CD14-positive monocyte (primary cell): ENCODE data around the gene HK2. TPM values are rescaled to one million over a fixed set of nuclear protein-coding genes. Genes with fewer than 3 reads are reported as not detected.

Experiments used
- DNase-seq, 3 donors: peaks; one replicate each; pipeline ENCODE4 v3.0.0-alpha.2; 2011 to 2022
- H2AFZ ChIP-seq: 2 replicates; pipeline ENCODE4 v1.6.0; 2012; ENCODE audit warnings: mild to moderate bottlenecking, low read depth, low read length, inconsistent platforms; ENCODE audit not compliant: insufficient read depth, poor library complexity, severe bottlenecking
- H3K27ac ChIP-seq, 2 donors: 1 replicate in 1 of 2; 2 replicates in 1 of 2; pipeline ENCODE4 v1.5.1; 2012 to 2013; ENCODE audit warnings: low read length in 2 of 2, control low read depth in 1 of 2, inconsistent platforms in 1 of 2, low read depth in 1 of 2, mild to moderate bottlenecking in 1 of 2
- H3K27me3 ChIP-seq, 2 donors: one replicate each; pipeline versions ENCODE4 v1.6.0 to v1.6.1; 2011 to 2013; ENCODE audit warnings: low read length in 2 of 2; ENCODE audit not compliant: control insufficient read depth in 2 of 2, insufficient read depth in 2 of 2
- H3K36me3 ChIP-seq, 2 donors: replicated peaks in 1 of 2; 1 replicate in 1 of 2; 2 replicates in 1 of 2; pipeline versions ENCODE4 v1.5.1 to v1.6.1; 2012 to 2013; ENCODE audit warnings: low read length in 2 of 2, control low read depth in 1 of 2, inconsistent platforms in 1 of 2, mild to moderate bottlenecking in 1 of 2; ENCODE audit not compliant: insufficient read depth in 2 of 2, control insufficient read depth in 1 of 2
- H3K4me1 ChIP-seq, 2 donors: 1 replicate in 1 of 2; 2 replicates in 1 of 2; pipeline versions ENCODE4 v1.5.1 to v1.6.1; 2012 to 2013; ENCODE audit warnings: low read length in 2 of 2, control low read depth in 1 of 2, inconsistent platforms in 1 of 2, mild to moderate bottlenecking in 1 of 2, moderate library complexity in 1 of 2; ENCODE audit not compliant: insufficient read depth in 2 of 2, control insufficient read depth in 1 of 2
- H3K4me2 ChIP-seq: replicated peaks from 2 replicates; pipeline ENCODE3; 2012; ENCODE audit warnings: low read length, moderate library complexity, mild to moderate bottlenecking; ENCODE audit not compliant: poor library complexity, severe bottlenecking; ENCODE audit errors: extremely low read depth
- H3K4me3 ChIP-seq, 3 experiments: fragments of 200-600 bp in 1 of 3; sonication (generic) in 1 of 3; replicated peaks in 1 of 3; 1 replicate in 2 of 3; 2 replicates in 1 of 3; pipeline ENCODE4 v1.5.1; 2011 to 2013; ENCODE audit warnings: low read length in 3 of 3, mild to moderate bottlenecking in 3 of 3, control low read depth in 2 of 3, low read depth in 2 of 3, inconsistent platforms in 1 of 3, moderate library complexity in 1 of 3
- H3K79me2 ChIP-seq: 2 replicates; pipeline ENCODE4 v1.6.0; 2012; ENCODE audit warnings: mild to moderate bottlenecking, control low read depth, inconsistent platforms, low read length, moderate library complexity; ENCODE audit not compliant: insufficient read depth
- H3K9ac ChIP-seq: 2 replicates; pipeline ENCODE4 v1.6.0; 2017; ENCODE audit warnings: low read length, mild to moderate bottlenecking; ENCODE audit not compliant: insufficient read depth, poor library complexity, severe bottlenecking
- H3K9me3 ChIP-seq, 2 donors: replicated peaks in 1 of 2; 1 replicate in 1 of 2; 2 replicates in 1 of 2; pipeline versions ENCODE4 v1.5.1 to v1.6.1; 2012 to 2013; ENCODE audit warnings: low read length in 2 of 2, control low read depth in 1 of 2; ENCODE audit not compliant: control insufficient read depth in 1 of 2, insufficient read depth in 1 of 2
- H4K20me1 ChIP-seq: 2 replicates; pipeline ENCODE4 v1.6.0; 2012; ENCODE audit warnings: mild to moderate bottlenecking, low read length, control low read depth, moderate library complexity; ENCODE audit not compliant: insufficient read depth
- H3K27ac Mint-ChIP-seq, 7 donors: one replicate each; pipeline ENCODE4 v1.8.0; 2020; ENCODE audit warnings: mild to moderate bottlenecking in 7 of 7, mixed read lengths in 7 of 7, moderate library complexity in 6 of 7, inconsistent platforms in 2 of 7
- H3K27me3 Mint-ChIP-seq, 3 donors: one replicate each; pipeline ENCODE4 v1.8.0; 2021 to 2022; ENCODE audit warnings: low read depth in 3 of 3, mild to moderate bottlenecking in 3 of 3, mixed read lengths in 3 of 3, moderate library complexity in 3 of 3, inconsistent platforms in 1 of 3
- H3K36me3 Mint-ChIP-seq, 2 donors: one replicate each; pipeline ENCODE4 v1.8.0; 2020; ENCODE audit warnings: mixed read lengths in 2 of 2, inconsistent platforms in 1 of 2, mild to moderate bottlenecking in 1 of 2
- H3K4me1 Mint-ChIP-seq: one replicate; pipeline ENCODE4 v1.8.0; 2020; ENCODE audit warnings: mild to moderate bottlenecking, mixed read lengths
- H3K4me3 Mint-ChIP-seq, 2 donors: one replicate each; pipeline ENCODE4 v1.8.0; 2020; ENCODE audit warnings: mild to moderate bottlenecking in 2 of 2, mixed read lengths in 2 of 2, moderate library complexity in 1 of 2
- H3K9me3 Mint-ChIP-seq, 7 donors: one replicate each; pipeline ENCODE4 v1.8.0; 2020 to 2022; ENCODE audit warnings: mixed read lengths in 7 of 7, mild to moderate bottlenecking in 6 of 7, moderate library complexity in 6 of 7, inconsistent platforms in 2 of 7
- CTCF ChIP-seq: fragments of 200-600 bp; IDR thresholded peaks from one replicate; pipeline ENCODE4 v1.8.0; 2022; ENCODE audit warnings: antibody characterized with exemption, mild to moderate bottlenecking
- WGBS: methylation state at CpG from one replicate; pipeline ENCODE4 v1.1.5; 2013; ENCODE audit warnings: missing lambda C conversion rate; ENCODE audit not compliant: insufficient coverage; 5-methylcytosine and 5-hydroxymethylcytosine counted together
- intact Hi-C, 2 donors: fragments of 100-400 bp; cut with micrococcal nuclease; formaldehyde crosslinking; loops; one replicate each; pipeline versions ENCODE4 v1.15.0 to v1.15.1; 2023
- polyA plus RNA-seq, 3 donors: library from polyadenylated mRNA; depleted of rRNA in 1 of 3; unstranded in 2 of 3; stranded (reverse) in 1 of 3; fragments of 300-500 nt in 2 of 3; fragments of >200 nt in 1 of 3; fragmentation: Illumina TruSeq in 2 of 3; gene quantifications; 1 replicate in 2 of 3; 2 replicates in 1 of 3; pipeline ENCODE4 v1.2.3, GENCODE V29; 2012 to 2021

The HK2 gene
- polyA plus RNA-seq, 3 donors: 20.3 to 46.7 (median 29.8) TPM

DNA sequence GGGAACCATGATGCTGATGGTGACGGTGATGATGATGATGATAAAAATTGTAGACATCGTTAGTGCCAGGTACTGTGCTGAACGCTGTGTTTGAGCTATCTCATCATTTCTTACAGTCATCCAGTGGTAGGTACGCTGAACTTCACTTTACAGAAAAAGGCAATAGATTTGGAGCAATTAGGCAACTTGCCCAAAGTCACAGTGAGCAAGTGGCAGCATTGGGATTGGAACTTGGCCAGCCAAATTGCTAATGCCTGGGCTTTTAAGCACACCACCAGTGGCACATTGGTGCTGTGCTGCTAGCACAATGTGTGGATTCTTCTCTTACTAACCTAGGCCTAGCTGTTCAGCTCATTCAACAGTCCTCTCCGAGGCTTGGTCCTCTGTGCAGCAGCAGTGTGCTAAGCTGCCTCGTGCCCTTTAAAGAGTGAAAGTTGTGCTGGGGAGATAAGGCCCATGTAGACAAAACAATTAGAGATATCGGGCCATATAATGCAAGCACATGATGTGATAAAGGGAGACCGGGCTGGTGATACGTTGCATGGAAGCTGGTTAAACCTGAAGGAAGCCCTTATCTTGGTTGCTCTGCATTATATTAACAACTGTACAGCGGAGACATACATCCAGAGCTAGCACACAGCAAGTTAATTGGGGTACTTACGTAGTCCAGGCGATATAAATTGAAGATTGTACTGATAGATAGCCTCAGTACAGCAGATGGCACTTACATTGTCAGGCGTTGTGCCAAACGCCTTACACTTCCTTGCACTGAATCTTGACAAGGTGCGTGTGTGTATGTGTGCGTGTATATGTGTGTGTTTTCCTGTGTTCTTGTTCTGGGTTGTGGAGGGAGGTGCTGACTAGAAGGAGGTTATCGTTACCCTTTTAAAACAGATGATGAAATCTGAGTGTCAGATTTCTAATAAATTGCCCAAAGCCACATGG lies 28.4 kb downstream of the HK2 start:
- DNase-seq: no peak
- Histone ChIP-seq H3K79me2 (peaks cover 100% of the 10 kb centered on the region), H3K27me3 (no peaks in the 10 kb centered on the region), H4K20me1 (peaks cover 100% of the 10 kb centered on the region), H3K9me3 (no peaks in the 10 kb centered on the region), H3K4me1 (peaks cover 47 to 61% of the 10 kb centered on the region in 2 donors), H3K27ac (peak overlapping the region in 1 of 2 donors; percentile 65), H3K9ac (no peak overlapping the region), H3K36me3 (peaks cover 34 to 76% of the 10 kb centered on the region in 2 donors), H2AFZ (no peak overlapping the region), H3K4me2 (no peak overlapping the region), H3K4me3 (no peak overlapping the region)
- H3K27me3 Mint-ChIP-seq: no peaks in the 10 kb centered on the region
- no peaks in the 10 kb centered on the region for H3K9me3 Mint-ChIP-seq
- no peak for TF ChIP-seq CTCF
- WGBS: 75% methylated on average over 12 of the region's 17 CpGs
- no peak overlapping the region for H3K4me3 Mint-ChIP-seq
- H3K36me3 Mint-ChIP-seq: peaks cover 56 to 83% of the 10 kb centered on the region in 2 donors
- peak overlapping the region in 5 of 7 donors; percentile 28 to 84 (median 59) for H3K27ac Mint-ChIP-seq
- intact Hi-C loops: no loop called here
- H3K4me1 Mint-ChIP-seq: peaks cover 76% of the 10 kb centered on the region

DNA sequence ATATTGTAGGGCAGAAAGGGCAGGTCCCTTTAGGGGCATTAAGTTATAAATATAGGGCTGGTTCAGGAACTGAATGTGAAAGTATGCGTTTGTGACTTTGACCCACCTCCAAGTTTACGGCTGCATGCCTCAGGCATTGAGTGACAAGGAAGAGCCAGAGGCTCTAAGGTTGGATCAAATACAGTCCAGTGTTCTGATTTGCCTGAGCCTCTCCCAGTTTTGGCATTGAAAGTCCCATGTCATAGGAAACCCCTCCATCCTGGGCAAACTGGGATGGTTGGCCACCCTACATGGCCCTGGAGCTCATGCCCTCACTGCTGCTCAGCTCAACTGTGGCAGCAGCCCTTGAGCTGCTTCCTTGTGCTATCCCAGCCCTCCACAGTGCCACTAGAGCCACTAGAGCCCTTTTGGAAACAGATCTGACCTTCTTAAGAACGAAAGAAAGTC lies 29.9 kb downstream of the HK2 start:
- Mint-ChIP-seq H3K27me3 (peaks cover 0 to 2% (median 0%) of the 10 kb centered on the region in 3 donors), H3K9me3 (no peaks in the 10 kb centered on the region), H3K27ac (peak overlapping the region; percentile 47 to 86 (median 76)), H3K4me3 (peak overlapping the region; percentile 49 to 52), H3K4me1 (peaks cover 75% of the 10 kb centered on the region), H3K36me3 (peaks cover 62 to 83% of the 10 kb centered on the region in 2 donors)
- H3K79me2 ChIP-seq: peaks cover 100% of the 10 kb centered on the region
- peaks cover 40 to 52% of the 10 kb centered on the region in 2 donors for H3K4me1 ChIP-seq
- no peak for DNase-seq
- no peaks in the 10 kb centered on the region for H3K9me3 ChIP-seq
- peaks cover 95% of the 10 kb centered on the region for H4K20me1 ChIP-seq
- peaks cover 48 to 76% of the 10 kb centered on the region in 2 donors for H3K36me3 ChIP-seq
- WGBS: 33% methylated on average over 3 of the region's 3 CpGs
- H3K27ac ChIP-seq: peak overlapping the region; percentile 32 to 65
- no peak overlapping the region for H3K9ac ChIP-seq
- peak overlapping the region; percentile 21 for H3K4me2 ChIP-seq
- intact Hi-C loops: no loop called here
- H2AFZ ChIP-seq: no peak overlapping the region
- H3K4me3 ChIP-seq: no peak overlapping the region
- TF ChIP-seq CTCF: no peak
- H3K27me3 ChIP-seq: no peaks in the 10 kb centered on the region
